GM12865 (cell line): ENCODE results near the gene PTK7.

Source experiments
- DNase-seq: peaks from one replicate; pipeline ENCODE4 v3.0.0; 2010; ENCODE audit warnings: low read depth
- H3K4me3 ChIP-seq: 2 replicates; pipeline ENCODE4 v1.5.1; 2011; ENCODE audit warnings: mild to moderate bottlenecking, low read depth, low read length, control low read depth
- TF ChIP-seq, protein P1 (sequence below): IDR thresholded peaks from 2 replicates; pipeline ENCODE4 v1.5.1; 2011; ENCODE audit warnings: low read length, control low read depth, low read depth, inconsistent platforms; ENCODE audit not compliant: insufficient read depth; ENCODE audit errors: missing control alignments

PTK7 gene

DNA sequence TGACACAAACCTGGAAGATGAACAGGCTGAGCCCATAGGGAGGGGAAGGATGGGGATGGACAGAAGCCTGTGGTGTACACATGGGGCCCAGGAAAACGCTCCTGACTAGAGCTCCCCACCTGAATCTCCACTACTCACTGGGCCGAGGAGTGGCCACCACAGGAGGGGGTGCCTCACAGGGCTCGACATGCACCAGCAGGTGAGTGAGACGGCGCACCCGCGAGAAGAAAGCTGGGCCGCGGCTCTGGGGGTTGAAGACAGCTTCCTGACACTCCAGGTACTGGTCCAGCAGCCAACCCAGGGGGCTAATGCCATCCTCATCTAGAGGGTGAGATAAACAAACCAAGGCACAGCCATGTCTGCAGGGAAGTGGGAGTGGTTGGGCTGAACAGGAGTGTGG is 32.8 kb upstream of the PTK7 start:
- H3K4me3 ChIP-seq: no peak overlapping the region
- no peak for DNase-seq
- TF ChIP-seq, protein P1, sequence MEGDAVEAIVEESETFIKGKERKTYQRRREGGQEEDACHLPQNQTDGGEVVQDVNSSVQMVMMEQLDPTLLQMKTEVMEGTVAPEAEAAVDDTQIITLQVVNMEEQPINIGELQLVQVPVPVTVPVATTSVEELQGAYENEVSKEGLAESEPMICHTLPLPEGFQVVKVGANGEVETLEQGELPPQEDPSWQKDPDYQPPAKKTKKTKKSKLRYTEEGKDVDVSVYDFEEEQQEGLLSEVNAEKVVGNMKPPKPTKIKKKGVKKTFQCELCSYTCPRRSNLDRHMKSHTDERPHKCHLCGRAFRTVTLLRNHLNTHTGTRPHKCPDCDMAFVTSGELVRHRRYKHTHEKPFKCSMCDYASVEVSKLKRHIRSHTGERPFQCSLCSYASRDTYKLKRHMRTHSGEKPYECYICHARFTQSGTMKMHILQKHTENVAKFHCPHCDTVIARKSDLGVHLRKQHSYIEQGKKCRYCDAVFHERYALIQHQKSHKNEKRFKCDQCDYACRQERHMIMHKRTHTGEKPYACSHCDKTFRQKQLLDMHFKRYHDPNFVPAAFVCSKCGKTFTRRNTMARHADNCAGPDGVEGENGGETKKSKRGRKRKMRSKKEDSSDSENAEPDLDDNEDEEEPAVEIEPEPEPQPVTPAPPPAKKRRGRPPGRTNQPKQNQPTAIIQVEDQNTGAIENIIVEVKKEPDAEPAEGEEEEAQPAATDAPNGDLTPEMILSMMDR: no peak

DNA sequence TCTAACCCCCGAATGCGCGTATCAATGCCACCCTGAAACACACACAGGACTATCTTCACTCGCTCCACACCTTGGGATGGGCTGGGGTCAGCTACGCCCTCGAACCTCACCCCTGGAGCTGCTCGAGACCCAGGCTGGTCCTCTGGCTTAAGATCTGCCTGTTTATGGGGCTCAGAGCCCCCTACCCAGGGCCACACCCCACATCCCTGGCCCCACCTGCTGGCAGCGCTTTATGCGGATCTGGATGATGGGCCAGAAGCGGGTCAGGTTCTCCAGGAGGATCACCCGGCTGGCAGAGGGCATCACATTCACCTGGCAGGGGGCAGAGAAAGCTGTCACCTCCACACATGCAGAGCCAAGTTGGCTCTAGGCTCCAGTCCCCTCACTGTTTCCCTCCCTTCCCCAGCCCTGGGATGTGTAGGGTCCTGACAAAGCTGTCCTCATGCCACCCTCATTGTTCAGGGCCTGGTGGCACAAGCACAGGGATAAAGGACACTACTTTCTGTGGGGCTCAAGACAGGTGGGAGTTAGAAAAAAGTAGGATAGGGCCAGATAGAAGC is 30.7 kb upstream of the PTK7 start:
- H3K4me3 ChIP-seq: no peak overlapping the region
- TF ChIP-seq, protein P1: no peak
- no peak for DNase-seq

DNA sequence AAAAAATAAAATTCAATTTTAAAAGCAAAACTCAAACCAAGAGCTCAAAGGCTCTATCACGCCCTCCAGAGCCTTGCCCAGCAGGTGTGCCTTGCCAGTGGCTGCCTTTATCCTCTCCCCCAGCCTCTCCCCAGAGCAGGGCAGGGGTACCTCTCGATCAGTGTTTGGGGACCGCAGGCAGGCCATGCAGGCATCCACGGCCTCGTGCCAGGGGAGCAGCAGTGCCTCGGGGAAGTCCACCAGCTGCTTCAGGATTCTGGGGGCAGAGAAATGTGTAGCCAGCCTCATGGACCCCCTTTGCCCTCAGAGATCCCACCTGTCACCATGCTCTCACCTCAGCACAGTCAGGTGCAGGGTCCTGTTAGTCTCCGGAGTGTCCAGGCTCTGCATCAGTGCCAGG is 28.1 kb upstream of the PTK7 start:
- TF ChIP-seq, protein P1: no peak
- H3K4me3 ChIP-seq: no peak overlapping the region
- DNase-seq: no peak

DNA sequence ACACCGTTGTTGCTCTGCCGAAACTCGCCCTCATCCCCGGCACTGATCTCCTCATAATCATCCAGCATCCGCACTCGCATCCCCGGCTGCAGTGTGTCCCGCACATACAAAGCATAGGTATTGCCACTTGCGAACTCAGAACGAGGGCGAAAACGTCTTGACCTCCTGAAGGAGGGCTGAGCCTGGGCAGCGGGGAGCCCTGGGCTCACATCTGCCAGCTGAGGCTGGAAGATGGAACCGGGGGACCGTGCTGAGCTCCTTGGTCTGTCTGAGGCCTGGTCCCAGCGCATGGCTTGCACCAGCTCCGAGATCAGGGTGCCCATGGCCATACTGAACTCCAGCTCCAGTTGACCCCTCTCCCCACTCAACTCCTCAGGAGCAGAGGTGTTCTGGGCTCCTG is 25.1 kb upstream of the PTK7 start:
- TF ChIP-seq, protein P1: no peak
- H3K4me3 ChIP-seq: no peak overlapping the region
- DNase-seq: no peak

DNA sequence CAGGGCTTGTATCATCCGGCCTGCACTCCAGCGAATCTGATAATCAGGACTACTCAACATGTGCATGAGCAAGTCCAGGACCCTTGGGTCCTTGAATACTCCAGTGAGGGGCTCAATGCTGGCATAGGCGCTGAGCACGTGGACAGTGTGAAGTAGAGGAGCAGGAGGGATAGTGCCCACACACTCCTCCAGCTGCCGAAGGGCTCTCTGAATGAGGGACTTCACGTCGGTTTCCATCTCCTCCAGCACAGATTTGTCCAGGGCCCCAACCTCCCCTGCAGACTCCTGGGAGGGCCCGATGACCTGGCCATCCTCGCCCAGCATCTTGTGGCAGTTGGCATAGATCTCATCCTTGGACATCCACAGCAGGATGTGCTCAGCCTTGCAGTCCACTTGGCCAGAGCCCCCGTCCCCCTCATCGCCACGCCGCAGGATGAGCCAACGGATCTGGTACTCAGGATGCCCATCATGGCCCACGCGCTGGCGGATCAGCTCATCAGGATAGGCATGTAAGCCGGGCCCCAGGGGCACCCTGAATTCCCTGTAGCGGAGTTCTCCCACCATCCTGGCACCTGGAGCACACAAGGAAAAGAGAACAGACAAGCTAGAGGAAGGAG is 23.8 kb upstream of the PTK7 start:
- TF ChIP-seq, protein P1: no peak
- peak overlapping the region; percentile 78; the same call in 1 of the 2 replicates for H3K4me3 ChIP-seq
- DNase-seq: no peak

DNA sequence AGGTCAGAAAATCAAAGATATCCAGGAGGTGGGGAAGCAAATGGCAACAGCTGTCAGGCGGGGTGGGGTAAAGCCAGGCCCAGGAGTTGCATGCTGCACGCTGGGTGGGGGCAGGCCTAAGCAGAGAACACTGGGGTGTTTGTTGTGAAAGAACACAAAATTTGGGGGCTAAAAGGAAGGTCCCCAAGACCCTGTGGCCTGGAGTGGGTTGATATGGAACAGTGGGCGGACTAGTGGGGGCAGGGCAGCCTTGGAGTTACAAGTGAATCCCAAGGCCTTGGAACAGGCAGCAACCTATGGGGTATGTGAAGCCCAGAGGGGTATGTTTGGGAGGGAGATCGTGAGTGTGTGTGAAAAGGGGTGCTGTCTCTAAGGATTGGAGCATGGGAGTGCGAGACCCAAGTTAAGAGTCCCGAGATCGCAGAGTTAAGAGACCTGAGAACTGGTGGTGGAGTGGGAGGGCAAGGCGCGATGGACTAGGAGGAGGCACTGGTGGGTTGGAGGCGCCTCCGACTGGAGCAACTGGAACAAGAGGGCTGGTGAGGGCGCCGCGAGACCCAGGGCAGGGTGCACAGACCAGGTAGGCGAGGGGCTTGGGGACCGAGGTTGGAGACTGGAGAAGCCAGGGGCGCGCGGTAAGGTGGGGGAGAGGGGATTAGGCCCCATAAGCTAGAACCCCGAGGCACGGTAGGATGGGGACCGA is 23.1 kb upstream of the PTK7 start:
- peak; percentile 30 for DNase-seq
- TF ChIP-seq, protein P1: no peak

More for the DNA sequence above, 23.1 kb upstream of the PTK7 start:
- peak overlapping the region; percentile 78 for H3K4me3 ChIP-seq
